GM12892 (cell line): ENCODE measurements around the gene ABCC3.

Experiments
- POLR2A ChIP-seq: IDR thresholded peaks from 2 replicates; pipeline ENCODE4 v1.6.1; 2011; ENCODE audit warnings: low read depth, low read length, control low read depth
- POLR2AphosphoS5 ChIP-seq: IDR thresholded peaks from 2 replicates; pipeline ENCODE4 v1.6.1; 2011; ENCODE audit warnings: low read depth, low read length, control low read depth
- TAF1 ChIP-seq: IDR thresholded peaks from 2 replicates; pipeline ENCODE4 v1.6.1; 2011; ENCODE audit warnings: low read depth, mild to moderate bottlenecking, control low read depth, low read length, borderline replicate concordance

- TF ChIP-seq POLR2A (no peak), POLR2AphosphoS5 (no peak), TAF1 (no peak)
Observed at GRCh38 chr17:50630524-50631194, 4.0 kb upstream of the ABCC3 start.
